Measurements from ENCODE around the gene ACADS.

ACADS gene

DNA sequence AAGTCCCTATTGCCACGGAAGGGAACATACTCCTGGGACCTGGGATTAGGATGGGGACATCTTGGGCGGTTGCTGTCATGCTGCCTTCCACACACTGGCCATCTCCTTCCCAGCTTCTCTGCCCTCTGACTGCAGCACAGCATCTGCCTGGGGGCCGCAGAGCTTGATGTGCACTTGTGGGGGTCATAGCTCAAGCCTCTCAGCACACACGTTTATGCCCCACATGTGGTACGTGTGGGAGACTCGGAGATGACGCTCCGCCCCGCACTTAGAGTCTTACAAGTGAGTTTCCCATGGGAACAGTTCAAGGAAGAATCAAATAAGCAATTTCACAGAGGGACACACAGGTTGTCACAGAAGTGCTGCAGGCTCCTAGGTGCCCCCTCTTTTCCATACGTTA lies 8.6 kb downstream of the ACADS start:
- CTCF ChIA-PET: no interaction called here
- POLR2A ChIA-PET (ENCODE audit: low non-redundant PET): no interaction called here
- no peak for DNase-seq (ENCODE audit: low spot score)
- no peak overlapping the region for H3K27ac ChIP-seq
- TF ChIP-seq, protein P1, sequence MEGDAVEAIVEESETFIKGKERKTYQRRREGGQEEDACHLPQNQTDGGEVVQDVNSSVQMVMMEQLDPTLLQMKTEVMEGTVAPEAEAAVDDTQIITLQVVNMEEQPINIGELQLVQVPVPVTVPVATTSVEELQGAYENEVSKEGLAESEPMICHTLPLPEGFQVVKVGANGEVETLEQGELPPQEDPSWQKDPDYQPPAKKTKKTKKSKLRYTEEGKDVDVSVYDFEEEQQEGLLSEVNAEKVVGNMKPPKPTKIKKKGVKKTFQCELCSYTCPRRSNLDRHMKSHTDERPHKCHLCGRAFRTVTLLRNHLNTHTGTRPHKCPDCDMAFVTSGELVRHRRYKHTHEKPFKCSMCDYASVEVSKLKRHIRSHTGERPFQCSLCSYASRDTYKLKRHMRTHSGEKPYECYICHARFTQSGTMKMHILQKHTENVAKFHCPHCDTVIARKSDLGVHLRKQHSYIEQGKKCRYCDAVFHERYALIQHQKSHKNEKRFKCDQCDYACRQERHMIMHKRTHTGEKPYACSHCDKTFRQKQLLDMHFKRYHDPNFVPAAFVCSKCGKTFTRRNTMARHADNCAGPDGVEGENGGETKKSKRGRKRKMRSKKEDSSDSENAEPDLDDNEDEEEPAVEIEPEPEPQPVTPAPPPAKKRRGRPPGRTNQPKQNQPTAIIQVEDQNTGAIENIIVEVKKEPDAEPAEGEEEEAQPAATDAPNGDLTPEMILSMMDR (conservative IDR thresholded peaks at IDR 0.05; ENCODE audit: low read depth): no peak

DNA sequence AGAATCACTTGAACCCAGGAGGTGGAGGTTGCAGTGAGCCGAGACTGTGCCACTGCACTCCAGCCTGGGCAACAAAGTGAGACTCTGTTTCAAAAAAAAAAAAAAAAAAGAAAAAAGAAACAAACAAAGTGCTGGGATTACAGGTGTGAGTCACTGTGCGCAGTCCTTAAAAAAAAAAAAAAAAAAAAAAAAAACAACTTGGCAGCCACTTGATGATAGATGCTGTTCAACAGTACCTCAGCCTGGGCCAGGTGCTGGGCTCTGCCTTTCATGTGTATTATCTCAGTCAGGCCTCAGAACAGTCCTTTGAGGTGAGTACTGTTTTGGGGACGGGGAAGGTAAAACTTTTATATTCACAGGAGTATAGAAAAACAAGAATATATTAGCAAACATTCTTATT lies 9.6 kb downstream of the ACADS start:
- POLR2A ChIA-PET (ENCODE audit: low non-redundant PET): no interaction called here
- H3K27ac ChIP-seq: no peak overlapping the region
- CTCF ChIA-PET: no interaction called here
- no peak for DNase-seq (ENCODE audit: low spot score)
- TF ChIP-seq, protein P1 (conservative IDR thresholded peaks at IDR 0.05; ENCODE audit: low read depth): no peak

DNA sequence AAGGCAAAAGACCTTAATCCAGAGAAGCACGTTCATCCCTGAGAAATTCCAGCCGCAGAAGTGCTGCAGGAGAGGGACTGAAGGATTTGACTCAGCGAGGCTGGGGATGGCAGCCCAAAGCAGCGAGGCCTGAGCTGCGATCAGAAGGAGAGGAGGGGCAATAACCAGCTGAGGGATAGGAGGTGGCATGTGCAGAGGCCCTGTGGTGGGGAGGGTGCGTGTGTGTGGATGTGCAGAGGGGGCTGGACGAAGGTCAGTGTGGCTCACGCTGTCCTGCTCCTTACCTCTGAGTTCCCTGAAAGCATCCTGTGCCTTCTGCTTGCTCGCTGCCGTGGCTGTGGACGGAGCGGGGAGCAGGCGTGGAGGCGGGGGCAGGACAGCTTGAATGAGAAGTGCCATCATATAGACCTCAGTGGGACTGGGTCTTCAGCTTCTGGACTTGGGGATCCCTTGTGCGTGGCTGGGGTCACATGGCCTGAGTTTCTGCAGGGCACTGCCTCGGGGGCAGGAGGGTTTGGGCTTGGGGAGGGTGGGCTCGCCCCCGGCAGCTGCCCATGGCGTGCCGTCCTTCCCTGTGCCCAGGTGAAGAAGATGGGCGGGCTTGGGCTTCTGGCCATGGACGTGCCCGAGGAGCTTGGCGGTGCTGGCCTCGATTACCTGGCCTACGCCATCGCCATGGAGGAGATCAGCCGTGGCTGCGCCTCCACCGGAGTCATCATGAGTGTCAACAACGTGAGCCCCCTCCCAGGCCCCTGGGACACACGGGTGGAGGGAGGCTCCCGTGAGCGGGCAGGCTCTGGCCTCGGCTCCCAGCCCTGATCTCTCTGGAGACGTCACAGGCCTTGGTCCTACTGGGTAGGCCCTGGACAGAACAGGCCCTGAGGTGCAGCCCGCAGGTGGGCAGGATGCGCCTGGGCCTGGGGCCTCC lies 11.0 kb downstream of the ACADS start:
- no peak for DNase-seq (ENCODE audit: low spot score)
- TF ChIP-seq, protein P1 (conservative IDR thresholded peaks at IDR 0.05; ENCODE audit: low read depth): no peak
- ChIA-PET POLR2A (ENCODE audit: low non-redundant PET) (no interaction called here), CTCF (no interaction called here)
- no peak overlapping the region for H3K27ac ChIP-seq

DNA sequence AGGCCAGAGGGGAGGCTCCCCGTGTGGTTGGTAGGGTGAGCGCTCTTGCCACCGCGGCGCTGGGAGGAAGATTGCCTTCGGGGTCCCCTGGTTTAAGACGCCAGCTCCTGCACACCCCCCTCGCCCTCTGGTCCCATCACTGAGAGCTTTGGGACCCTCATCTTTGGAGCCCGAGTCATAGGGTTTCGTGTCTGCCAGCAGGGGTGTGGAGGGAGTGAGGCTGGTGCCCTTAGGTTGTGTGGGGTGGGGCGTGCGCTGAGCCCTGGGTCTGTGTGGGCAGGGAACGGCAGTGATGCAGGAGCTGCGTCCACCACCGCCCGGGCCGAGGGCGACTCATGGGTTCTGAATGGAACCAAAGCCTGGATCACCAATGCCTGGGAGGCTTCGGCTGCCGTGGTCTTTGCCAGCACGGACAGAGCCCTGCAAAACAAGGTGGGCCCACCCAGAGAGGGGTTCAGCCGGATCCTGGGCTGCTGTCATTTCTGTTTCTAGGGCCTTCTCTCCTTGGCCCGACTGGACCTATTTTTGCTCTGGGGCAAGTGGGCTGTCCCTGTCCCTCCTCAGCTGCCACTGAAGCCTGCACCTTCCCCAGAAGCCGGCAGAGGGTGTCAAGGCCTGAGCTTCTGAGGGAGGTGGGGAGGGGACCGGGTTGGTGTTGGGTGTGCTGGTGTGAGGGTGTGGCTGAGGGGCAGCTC lies 12.1 kb downstream of the ACADS start:
- CTCF ChIA-PET: no interaction called here
- POLR2A ChIA-PET (ENCODE audit: low non-redundant PET): no interaction called here
- TF ChIP-seq, protein P1 (conservative IDR thresholded peaks at IDR 0.05; ENCODE audit: low read depth): no peak
- no peak overlapping the region for H3K27ac ChIP-seq
- no peak for DNase-seq (ENCODE audit: low spot score)

DNA sequence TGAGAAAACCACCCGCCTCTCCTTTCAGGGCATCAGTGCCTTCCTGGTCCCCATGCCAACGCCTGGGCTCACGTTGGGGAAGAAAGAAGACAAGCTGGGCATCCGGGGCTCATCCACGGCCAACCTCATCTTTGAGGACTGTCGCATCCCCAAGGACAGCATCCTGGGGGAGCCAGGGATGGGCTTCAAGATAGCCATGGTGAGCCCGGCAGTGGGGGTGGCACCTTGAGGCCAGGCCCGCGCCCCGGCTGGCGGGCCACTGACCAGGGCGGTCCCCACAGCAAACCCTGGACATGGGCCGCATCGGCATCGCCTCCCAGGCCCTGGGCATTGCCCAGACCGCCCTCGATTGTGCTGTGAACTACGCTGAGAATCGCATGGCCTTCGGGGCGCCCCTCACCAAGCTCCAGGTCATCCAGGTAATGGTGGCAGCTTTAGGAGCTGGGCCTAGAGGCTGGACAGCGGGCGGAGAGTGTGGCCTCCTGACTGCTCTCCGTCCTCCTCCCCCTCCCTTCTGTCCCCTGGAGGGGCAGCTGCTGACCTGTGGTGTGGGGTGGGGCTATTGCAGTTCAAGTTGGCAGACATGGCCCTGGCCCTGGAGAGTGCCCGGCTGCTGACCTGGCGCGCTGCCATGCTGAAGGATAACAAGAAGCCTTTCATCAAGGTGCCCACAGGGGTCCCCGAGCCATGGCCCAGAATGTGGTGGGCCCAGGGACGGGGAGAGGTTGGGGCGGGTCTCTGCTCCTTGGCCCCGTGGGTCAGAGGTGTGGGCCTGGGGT lies 12.8 kb downstream of the ACADS start:
- no peak overlapping the region for H3K27ac ChIP-seq
- no peak for DNase-seq (ENCODE audit: low spot score)
- ChIA-PET CTCF (interaction anchor here (0.6 kb wide), 1 partner anchor 162 kb away, joined by 6 read pairs; no protein-coding TSS in a partner anchor), POLR2A (ENCODE audit: low non-redundant PET) (no interaction called here)
- TF ChIP-seq, protein P1 (conservative IDR thresholded peaks at IDR 0.05; ENCODE audit: low read depth): no peak

Data from RWPE1 (cell line).